Measurements from ENCODE around the gene ZNF672.

ZNF672 gene

GRCh38 chr1:248843687-248844086, 5.7 kb downstream of the ZNF672 start:
- Histone ChIP-seq H3K9me2 (replicated peaks; ENCODE audit: low read depth, low read length) (no peaks in the 10 kb centered on the region), H3K36me3 (ENCODE audit: insufficient read depth, low read length) (peaks cover 43% of the 10 kb centered on the region; the same call in 1 of the 2 replicates), H3K79me2 (ENCODE audit: insufficient read depth, low read length) (peaks cover 45% of the 10 kb centered on the region), H3K27me3 (ENCODE audit: insufficient read depth, low read length, poor library complexity, severe bottlenecking) (no peaks in the 10 kb centered on the region), H3K9me3 (ENCODE audit: insufficient read depth, low read depth, low read length) (no peaks in the 10 kb centered on the region), H3K9ac (ENCODE audit: low read depth, low read length, poor library complexity, severe bottlenecking) (no peak overlapping the region), H3F3A (ENCODE audit: low read depth) (no peaks in the 10 kb centered on the region), H2AFZ (ENCODE audit: low read length) (no peak overlapping the region), H3K4me1 (ENCODE audit: insufficient read depth, low read length, poor library complexity, severe bottlenecking) (peaks cover 39% of the 10 kb centered on the region), H3K4me3 (ENCODE audit: low read length, poor library complexity, severe bottlenecking) (no peak overlapping the region), H4K20me1 (ENCODE audit: insufficient read depth, low read length, poor library complexity, severe bottlenecking) (no peaks in the 10 kb centered on the region), H3K4me2 (ENCODE audit: low read depth, low read length, poor library complexity, severe bottlenecking) (no peak overlapping the region)
- TF ChIP-seq EZH2phosphoT487 (IDR thresholded peaks at IDR 0.05; ENCODE audit: borderline replicate concordance) (no peak), CTCF (conservative IDR thresholded peaks at IDR 0.05; ENCODE audit: low read length) (no peak)

- H3K79me2 ChIP-seq (ENCODE audit: insufficient read depth, low read length), result peaks cover 39% of the 10 kb centered on the region
- H3K27me3 ChIP-seq (ENCODE audit: insufficient read depth, low read length, poor library complexity, severe bottlenecking), result no peaks in the 10 kb centered on the region
- no peak overlapping the region for H3K4me2 ChIP-seq (ENCODE audit: low read depth, low read length, poor library complexity, severe bottlenecking)
- H3K9me2 ChIP-seq (replicated peaks; ENCODE audit: low read depth, low read length), result no peaks in the 10 kb centered on the region
- H3K4me3 ChIP-seq (ENCODE audit: low read length, poor library complexity, severe bottlenecking), result no peak overlapping the region
- peaks cover 51% of the 10 kb centered on the region; the same call in 1 of the 2 replicates for H3K36me3 ChIP-seq (ENCODE audit: insufficient read depth, low read length)
- no peak overlapping the region for H2AFZ ChIP-seq (ENCODE audit: low read length)
- no peaks in the 10 kb centered on the region for H3F3A ChIP-seq (ENCODE audit: low read depth)
- peaks cover 32% of the 10 kb centered on the region for H3K4me1 ChIP-seq (ENCODE audit: insufficient read depth, low read length, poor library complexity, severe bottlenecking)
- H3K9ac ChIP-seq (ENCODE audit: low read depth, low read length, poor library complexity, severe bottlenecking), result no peak overlapping the region
- no peaks in the 10 kb centered on the region for H4K20me1 ChIP-seq (ENCODE audit: insufficient read depth, low read length, poor library complexity, severe bottlenecking)
- no peaks in the 10 kb centered on the region for H3K9me3 ChIP-seq (ENCODE audit: insufficient read depth, low read depth, low read length)
- TF ChIP-seq EZH2phosphoT487 (IDR thresholded peaks at IDR 0.05; ENCODE audit: borderline replicate concordance) (no peak), CTCF (conservative IDR thresholded peaks at IDR 0.05; ENCODE audit: low read length) (no peak)
Measured at GRCh38 chr1:248844526-248844925, 6.5 kb downstream of the ZNF672 start.

- H3K27me3 ChIP-seq (ENCODE audit: insufficient read depth, low read length, poor library complexity, severe bottlenecking), result no peaks in the 10 kb centered on the region
- H4K20me1 ChIP-seq (ENCODE audit: insufficient read depth, low read length, poor library complexity, severe bottlenecking), result no peaks in the 10 kb centered on the region
- no peak overlapping the region for H2AFZ ChIP-seq (ENCODE audit: low read length)
- H3K9me2 ChIP-seq (replicated peaks; ENCODE audit: low read depth, low read length), result no peaks in the 10 kb centered on the region
- H3K4me1 ChIP-seq (ENCODE audit: insufficient read depth, low read length, poor library complexity, severe bottlenecking), result peaks cover 21% of the 10 kb centered on the region
- H3K9ac ChIP-seq (ENCODE audit: low read depth, low read length, poor library complexity, severe bottlenecking), result no peak overlapping the region
- peaks cover 62% of the 10 kb centered on the region; the same call in 1 of the 2 replicates for H3K36me3 ChIP-seq (ENCODE audit: insufficient read depth, low read length)
- H3K4me3 ChIP-seq (ENCODE audit: low read length, poor library complexity, severe bottlenecking), result no peak overlapping the region
- peaks cover 11% of the 10 kb centered on the region for H3K79me2 ChIP-seq (ENCODE audit: insufficient read depth, low read length)
- TF ChIP-seq CTCF (conservative IDR thresholded peaks at IDR 0.05; ENCODE audit: low read length), result no peak
- TF ChIP-seq EZH2phosphoT487 (IDR thresholded peaks at IDR 0.05; ENCODE audit: borderline replicate concordance), result no peak
- H3F3A ChIP-seq (ENCODE audit: low read depth), result no peaks in the 10 kb centered on the region
- H3K4me2 ChIP-seq (ENCODE audit: low read depth, low read length, poor library complexity, severe bottlenecking), result no peak overlapping the region
- H3K9me3 ChIP-seq (ENCODE audit: insufficient read depth, low read depth, low read length), result no peaks in the 10 kb centered on the region
Measured at GRCh38 chr1:248847181-248847955, 9.3 kb downstream of the ZNF672 start.
